OCI-LY7 (cell line): ENCODE data around the gene ITGA7. TPM values are rescaled to one million over a fixed set of nuclear protein-coding genes. Genes with fewer than 3 reads are reported as not detected.

Source experiments
- BruUV-seq: library from RNA; stranded (reverse); fragments of 400-500 nt; replicated peaks from 2 replicates; lab custom pipeline; 2021; lab: Mats Ljungman, UMichigan
- CTCF ChIA-PET: fragments of 300-600 bp; sonication (Branson Sonifier 250); formaldehyde crosslinking; loops from one replicate; lab custom pipeline; 2022; ENCODE audit warnings: antibody characterized with exemption; ENCODE audit not compliant: unreplicated experiment; lab: Charles Lee
- POLR2A ChIA-PET: fragments of 300-600 bp; sonication (Branson Sonifier 250); formaldehyde crosslinking; loops from one replicate; lab custom pipeline; 2022; ENCODE audit warnings: antibody characterized with exemption; lab: Charles Lee
- DNase-seq: peaks from one replicate; pipeline ENCODE4 v3.0.0-alpha.2; 2015; ENCODE audit warnings: low spot score
- H2AFZ ChIP-seq: fragments of 200-600 bp; sonication (generic), shearing (Covaris generic); 2 replicates; pipeline ENCODE4 v1.6.1; 2014; ENCODE audit warnings: mild to moderate bottlenecking, antibody characterized with exemption, low read length, moderate library complexity
- H3K27ac ChIP-seq: fragments of 200-600 bp; sonication (generic); 2 replicates; pipeline ENCODE4 v1.5.1; 2014; ENCODE audit warnings: mixed run types, low read depth, mild to moderate bottlenecking, moderate library complexity, low read length, inconsistent platforms; ENCODE audit not compliant: poor library complexity, severe bottlenecking
- H3K36me3 ChIP-seq: fragments of 200-600 bp; sonication (generic); 2 replicates; pipeline ENCODE4 v1.6.1; 2014; ENCODE audit warnings: mild to moderate bottlenecking, antibody characterized with exemption, low read length, moderate library complexity, mixed read lengths; ENCODE audit not compliant: insufficient read depth
- H3K4me1 ChIP-seq: fragments of 200-600 bp; sonication (generic); 2 replicates; pipeline ENCODE4 v1.5.1; 2014; ENCODE audit warnings: mild to moderate bottlenecking, low read length; ENCODE audit not compliant: insufficient read depth, poor library complexity, severe bottlenecking
- H3K4me2 ChIP-seq: fragments of 200-600 bp; sonication (generic); 2 replicates; pipeline ENCODE4 v1.6.1; 2014; ENCODE audit warnings: mild to moderate bottlenecking, low read length
- H3K4me3 ChIP-seq: fragments of 200-600 bp; sonication (generic); 2 replicates; pipeline ENCODE4 v1.5.1; 2014; ENCODE audit warnings: mild to moderate bottlenecking, low read depth, low read length; ENCODE audit not compliant: poor library complexity, severe bottlenecking
- H3K79me2 ChIP-seq: fragments of 200-600 bp; sonication (generic); 2 replicates; pipeline ENCODE4 v1.6.1; 2016; ENCODE audit warnings: low read depth, mild to moderate bottlenecking, low read length, moderate library complexity, mixed read lengths; ENCODE audit not compliant: insufficient read depth
- H3K9me2 ChIP-seq: fragments of 200-600 bp; sonication (generic); 2 replicates; pipeline ENCODE4 v1.6.1; 2016; ENCODE audit warnings: mild to moderate bottlenecking, low read length, mixed read lengths; ENCODE audit not compliant: insufficient read depth
- H3K9me3 ChIP-seq: fragments of 200-600 bp; sonication (generic); 2 replicates; pipeline ENCODE4 v1.6.1; 2014; ENCODE audit warnings: mild to moderate bottlenecking, mixed run types, low read length, mixed read lengths
- H4K20me1 ChIP-seq: fragments of 200-600 bp; sonication (generic); 2 replicates; pipeline ENCODE4 v1.6.1; 2014; ENCODE audit warnings: mild to moderate bottlenecking, antibody characterized with exemption, low read length, moderate library complexity, mixed read lengths; ENCODE audit not compliant: insufficient read depth
- CTCF ChIP-seq: fragments of 200-600 bp; sonication (generic); conservative IDR thresholded peaks from 2 replicates; pipeline ENCODE4 v1.5.1; 2014; ENCODE audit warnings: mild to moderate bottlenecking, antibody characterized with exemption, low read length, moderate library complexity, mixed read lengths
- EZH2phosphoT487 ChIP-seq: fragments of 200-600 bp; sonication (generic); IDR thresholded peaks from 2 replicates; pipeline ENCODE4 v1.6.1; 2018; ENCODE audit warnings: low read depth, borderline replicate concordance, mild to moderate bottlenecking, mixed run types, antibody characterized with exemption, low read length, moderate library complexity, mixed read lengths
- intact Hi-C: fragments of 100-400 bp; cut with micrococcal nuclease; formaldehyde crosslinking; loops from one replicate; pipeline ENCODE4 v1.10.0; 2022; ENCODE audit not compliant: unreplicated experiment
- total RNA-seq, 2 experiments: library from RNA; depleted of rRNA in 1 of 2; stranded (reverse); fragments of >200 nt in 1 of 2; shearing (Covaris generic) in 1 of 2; gene quantifications; 2 replicates each; pipeline ENCODE4 v1.2.3, GENCODE V29; 2014 to 2022

ITGA7 gene
- total RNA-seq, 2 experiments from 2014 or later: 1.5 to 4.0 TPM

GRCh38 chr12:55729819-55730818 is 22.4 kb upstream of the ITGA7 start:
- peak overlapping the region; percentile 91 for H3K4me2 ChIP-seq
- no peaks in the 10 kb centered on the region for H3K9me2 ChIP-seq
- ChIA-PET CTCF (interaction anchor here (0.6 to 2.0 kb wide), 5 partner anchors 9 to 56 kb away, joined by 3 to 19 read pairs (median 3); partner anchors contain the start of gene BLOC1S1), POLR2A (interaction anchor here (0.9 to 2.3 kb wide), 9 partner anchors 8 to 253 kb away, joined by 3 to 16 read pairs (median 5); partner anchors contain the start of genes BLOC1S1, ORMDL2 and SARNP)
- no peaks in the 10 kb centered on the region for H4K20me1 ChIP-seq
- peak; percentile 70 for DNase-seq
- peak overlapping the region; percentile 77 for H3K4me3 ChIP-seq
- H3K9me3 ChIP-seq: no peaks in the 10 kb centered on the region
- TF ChIP-seq EZH2phosphoT487 (no peak), CTCF (peak; percentile 69)
- intact Hi-C loops: loop anchor here (1.0 kb wide), 2 partner anchors 8 to 14 kb away; partner anchors contain the start of gene BLOC1S1
- H3K27ac ChIP-seq: peak overlapping the region; percentile 67
- H3K4me1 ChIP-seq: peaks cover 25% of the 10 kb centered on the region
- peaks cover 8% of the 10 kb centered on the region; the same call in 1 of the 2 replicates for H3K79me2 ChIP-seq
- BruUV-seq: TSS peak; percentile 75
- H2AFZ ChIP-seq: peak overlapping the region; percentile 87; the same call in 1 of the 2 replicates
- peaks cover 18% of the 10 kb centered on the region; the same call in 1 of the 2 replicates for H3K36me3 ChIP-seq

GRCh38 chr12:55728939-55729818 is 21.5 kb upstream of the ITGA7 start, which contains the start of gene CD63:
CD63 (minus strand) TSS chr12:55729009; CDS start chr12:55728341, 668 bp downstream.
- H3K27ac ChIP-seq: peak within 1 kb of the TSS; percentile 67
- no peak for TF ChIP-seq EZH2phosphoT487
- 0 out of 2 replicates have a peak, but pooled peaks have one; percentile 16 for TF ChIP-seq CTCF
- H3K4me3 ChIP-seq: peak within 1 kb of the TSS; percentile 77
- H3K36me3 ChIP-seq: peaks cover 26% of the 10 kb centered on the region; the same call in 1 of the 2 replicates
- no peaks in the 10 kb centered on the region for H3K9me3 ChIP-seq
- POLR2A ChIA-PET: interaction anchor here (0.7 to 2.3 kb wide), 10 partner anchors 9 to 922 kb away, joined by 3 to 16 read pairs (median 4); partner anchors contain the start of genes BLOC1S1, ORMDL2 and SARNP
- peak within 1 kb of the TSS; percentile 91 for H3K4me2 ChIP-seq
- intact Hi-C loops: loop anchor here (1.0 kb wide), 1 partner anchor 13 kb away; the partner anchor contains the start of gene BLOC1S1
- no peaks in the 10 kb centered on the region for H3K9me2 ChIP-seq
- peak within 1 kb of the TSS; percentile 87; the same call in 1 of the 2 replicates for H2AFZ ChIP-seq
- no TSS peak for BruUV-seq
- peaks cover 8% of the 10 kb centered on the region; the same call in 1 of the 2 replicates for H3K79me2 ChIP-seq
- no peaks in the 10 kb centered on the region for H4K20me1 ChIP-seq
- peak; percentile 75 for DNase-seq
- CTCF ChIA-PET: interaction anchor here (0.6 to 2.0 kb wide), 5 partner anchors 10 to 55 kb away, joined by 3 to 19 read pairs (median 3); partner anchors contain the start of gene BLOC1S1
- H3K4me1 ChIP-seq: peaks cover 29% of the 10 kb centered on the region
